Natural killer cell treated with Interleukin-12 subunit alpha and Interleukin-12 subunit beta and Interleukin-15 and Interleukin-18, amount 100 ng/mL, for 72 hours (primary cell): ENCODE results near the gene CCDC194. TPM values are rescaled to one million over a fixed set of nuclear protein-coding genes. Genes with fewer than 3 reads are reported as not detected.

Source experiments
- ATAC-seq, 2 donors: fragments of 150-1000 bp; cut with Tn5 transposase in 1 of 2; sonication (Bioruptor Pico), chemical (Tn5 transposase) in 1 of 2; 2 replicates each; pipeline ENCODE4 v1.10.0; 2021
- DNase-seq: peaks from one replicate; pipeline ENCODE4 v3.0.0; 2022; ENCODE audit warnings: low spot score
- H3K27ac Mint-ChIP-seq, 2 donors: 1 replicate in 1 of 2; 2 replicates in 1 of 2; pipeline ENCODE4 v1.8.0; 2022; ENCODE audit warnings: mixed read lengths in 2 of 2, mild to moderate bottlenecking in 1 of 2, moderate library complexity in 1 of 2
- H3K27me3 Mint-ChIP-seq, 2 donors: 1 replicate in 1 of 2; 2 replicates in 1 of 2; pipeline ENCODE4 v1.8.0; 2022; ENCODE audit warnings: mixed read lengths in 2 of 2
- H3K36me3 Mint-ChIP-seq: one replicate; pipeline ENCODE4 v1.8.0; 2022; ENCODE audit warnings: mixed read lengths
- H3K4me1 Mint-ChIP-seq, 2 donors: 1 replicate in 1 of 2; 2 replicates in 1 of 2; pipeline ENCODE4 v1.8.0; 2022; ENCODE audit warnings: low read depth in 2 of 2, mixed read lengths in 2 of 2, mild to moderate bottlenecking in 1 of 2
- H3K4me3 Mint-ChIP-seq: one replicate; pipeline ENCODE4 v1.8.0; 2022; ENCODE audit warnings: mixed read lengths
- H3K9me3 Mint-ChIP-seq: 2 replicates; pipeline ENCODE4 v1.8.0; 2022; ENCODE audit warnings: mixed read lengths
- total RNA-seq, 2 donors: library from RNA; stranded (reverse); gene quantifications; one replicate each; pipeline ENCODE4 v1.2.3, GENCODE V29; 2022

Gene CCDC194
- 1 to 10 TPM; 4.4 to 6.6 TPM for total RNA-seq

- ATAC-seq = no peak
- Mint-ChIP-seq H3K36me3 (no peaks in the 10 kb centered on the region), H3K9me3 (no peaks in the 10 kb centered on the region), H3K4me1 (peaks cover 19 to 21% of the 10 kb centered on the region in 2 donors), H3K27ac (peak within 1 kb of the TSS in 1 of 2 donors; percentile 78), H3K27me3 (peaks cover 0 to 3% of the 10 kb centered on the region in 2 donors), H3K4me3 (no peak within 1 kb of the TSS)
- no peak for DNase-seq
Measured at GRCh38 chr19:17393914-17394313, at the start of gene CCDC194. Gene CCDC194, minus strand, starts transcription at chr19:17394196. Its CDS starts 38 bp downstream, at chr19:17394158.

GRCh38 chr19:17441241-17442021 lies 47.4 kb upstream of the CCDC194 start:
- DNase-seq (no peak), ATAC-seq (peak; percentile 55 to 58)
- Mint-ChIP-seq H3K4me1 (no peaks in the 10 kb centered on the region), H3K4me3 (no peak overlapping the region), H3K27ac (no peak overlapping the region), H3K9me3 (no peaks in the 10 kb centered on the region), H3K27me3 (no peaks in the 10 kb centered on the region), H3K36me3 (no peaks in the 10 kb centered on the region)

GRCh38 chr19:17436874-17437267 lies 42.9 kb upstream of the CCDC194 start:
- no peak for DNase-seq
- Mint-ChIP-seq H3K4me1 (no peaks in the 10 kb centered on the region), H3K27me3 (no peaks in the 10 kb centered on the region), H3K36me3 (no peaks in the 10 kb centered on the region), H3K9me3 (no peaks in the 10 kb centered on the region), H3K4me3 (no peak overlapping the region), H3K27ac (no peak overlapping the region)
- ATAC-seq = no peak

- no peak for ATAC-seq
- H3K36me3 Mint-ChIP-seq = no peaks in the 10 kb centered on the region
Measured at GRCh38 chr19:17436094-17436873, 42.3 kb upstream of the CCDC194 start.

GRCh38 chr19:17435218-17435617 lies 41.2 kb upstream of the CCDC194 start:
- no peaks in the 10 kb centered on the region for H3K27me3 Mint-ChIP-seq

More at GRCh38 chr19:17436094-17436873, 42.3 kb upstream of the CCDC194 start:
- no peak for DNase-seq
- H3K27me3 Mint-ChIP-seq = no peaks in the 10 kb centered on the region
- no peak overlapping the region for H3K4me3 Mint-ChIP-seq
- no peaks in the 10 kb centered on the region for H3K4me1 Mint-ChIP-seq
- H3K9me3 Mint-ChIP-seq = no peaks in the 10 kb centered on the region
- H3K27ac Mint-ChIP-seq = no peak overlapping the region

GRCh38 chr19:17431417-17431816 lies 37.4 kb upstream of the CCDC194 start:
- no peaks in the 10 kb centered on the region for H3K9me3 Mint-ChIP-seq
- DNase-seq (no peak), ATAC-seq (no peak)
- no peak overlapping the region for H3K27ac Mint-ChIP-seq
- H3K4me1 Mint-ChIP-seq = no peaks in the 10 kb centered on the region
- no peaks in the 10 kb centered on the region for H3K27me3 Mint-ChIP-seq
- no peaks in the 10 kb centered on the region for H3K36me3 Mint-ChIP-seq
- H3K4me3 Mint-ChIP-seq = no peak overlapping the region

More at GRCh38 chr19:17435218-17435617, 41.2 kb upstream of the CCDC194 start:
- Mint-ChIP-seq H3K9me3 (no peaks in the 10 kb centered on the region), H3K36me3 (no peaks in the 10 kb centered on the region), H3K4me1 (no peaks in the 10 kb centered on the region), H3K27ac (no peak overlapping the region), H3K4me3 (no peak overlapping the region)
- DNase-seq = no peak
- ATAC-seq = no peak

GRCh38 chr19:17429641-17430113 lies 35.7 kb upstream of the CCDC194 start:
- DNase-seq (no peak), ATAC-seq (no peak)
- Mint-ChIP-seq H3K4me1 (peaks cover 0 to 2% of the 10 kb centered on the region in 2 donors), H3K9me3 (no peaks in the 10 kb centered on the region), H3K4me3 (no peak overlapping the region), H3K27ac (no peak overlapping the region), H3K36me3 (no peaks in the 10 kb centered on the region), H3K27me3 (no peaks in the 10 kb centered on the region)

GRCh38 chr19:17424743-17425365 lies 30.9 kb upstream of the CCDC194 start:
- peaks cover 0 to 13% of the 10 kb centered on the region in 2 donors for H3K4me1 Mint-ChIP-seq
- no peak overlapping the region for H3K27ac Mint-ChIP-seq
- H3K36me3 Mint-ChIP-seq = no peaks in the 10 kb centered on the region
- H3K9me3 Mint-ChIP-seq = no peaks in the 10 kb centered on the region
- no peak for DNase-seq
- H3K4me3 Mint-ChIP-seq = no peak overlapping the region
- peak; percentile 53 to 59 for ATAC-seq
- H3K27me3 Mint-ChIP-seq = no peaks in the 10 kb centered on the region

GRCh38 chr19:17423429-17424208 lies 29.6 kb upstream of the CCDC194 start:
- no peaks in the 10 kb centered on the region for H3K27me3 Mint-ChIP-seq
- DNase-seq (no peak), ATAC-seq (no peak)
- H3K4me3 Mint-ChIP-seq = no peak overlapping the region
- no peaks in the 10 kb centered on the region for H3K9me3 Mint-ChIP-seq
- H3K4me1 Mint-ChIP-seq = peaks cover 9 to 19% of the 10 kb centered on the region in 2 donors
- no peaks in the 10 kb centered on the region for H3K36me3 Mint-ChIP-seq
- H3K27ac Mint-ChIP-seq = no peak overlapping the region

GRCh38 chr19:17421942-17422341 lies 27.9 kb upstream of the CCDC194 start:
- Mint-ChIP-seq H3K4me1 (peaks cover 11 to 19% of the 10 kb centered on the region in 2 donors), H3K27ac (no peak overlapping the region), H3K4me3 (no peak overlapping the region), H3K36me3 (no peaks in the 10 kb centered on the region), H3K9me3 (no peaks in the 10 kb centered on the region), H3K27me3 (no peaks in the 10 kb centered on the region)
- DNase-seq (no peak), ATAC-seq (no peak)

GRCh38 chr19:17420475-17420924 lies 26.5 kb upstream of the CCDC194 start:
- Mint-ChIP-seq H3K9me3 (no peaks in the 10 kb centered on the region), H3K36me3 (peaks cover 3% of the 10 kb centered on the region), H3K4me3 (peak overlapping the region; percentile 91), H3K27me3 (no peaks in the 10 kb centered on the region), H3K27ac (peak overlapping the region; percentile 50 to 71), H3K4me1 (peaks cover 14 to 19% of the 10 kb centered on the region in 2 donors)
- peak; percentile 59 to 62 for ATAC-seq
- DNase-seq = peak; percentile 72

- Mint-ChIP-seq H3K27me3 (no peaks in the 10 kb centered on the region), H3K9me3 (no peaks in the 10 kb centered on the region), H3K4me1 (peaks cover 14 to 19% of the 10 kb centered on the region in 2 donors), H3K27ac (peak within 1 kb of the TSS; percentile 71 to 98), H3K36me3 (peaks cover 8% of the 10 kb centered on the region), H3K4me3 (peak within 1 kb of the TSS; percentile 91)
- ATAC-seq = peak; percentile 96 to 99
- peak; percentile 96 for DNase-seq
Measured at GRCh38 chr19:17419621-17420474, 25.9 kb upstream of the CCDC194 start, which contains the start of gene MVB12A. Gene MVB12A, plus strand, starts transcription at chr19:17420047. Its CDS starts 89 bp downstream, at chr19:17420136.
